PC-3 (cell line): ENCODE results near the gene FOSL1.

ENCODE experiments used
- CTCF ChIP-seq: fragments of 300-600 bp; sonication (generic); conservative IDR thresholded peaks from 2 replicates; pipeline ENCODE4 v1.5.1; 2017; ENCODE audit warnings: antibody characterized with exemption, low read depth, mild to moderate bottlenecking, low read length
- EZH2 ChIP-seq: fragments of 300-600 bp; sonication (generic); IDR thresholded peaks from one replicate; pipeline ENCODE4 v1.6.1; 2017; ENCODE audit warnings: antibody characterized with exemption, mild to moderate bottlenecking, low read length; ENCODE audit not compliant: unreplicated experiment
- EZH2phosphoT487 ChIP-seq: fragments of 300-600 bp; sonication (generic); IDR thresholded peaks from 2 replicates; pipeline ENCODE4 v1.6.1; 2018; ENCODE audit warnings: mild to moderate bottlenecking, antibody characterized with exemption, low read length, borderline replicate concordance

DNA sequence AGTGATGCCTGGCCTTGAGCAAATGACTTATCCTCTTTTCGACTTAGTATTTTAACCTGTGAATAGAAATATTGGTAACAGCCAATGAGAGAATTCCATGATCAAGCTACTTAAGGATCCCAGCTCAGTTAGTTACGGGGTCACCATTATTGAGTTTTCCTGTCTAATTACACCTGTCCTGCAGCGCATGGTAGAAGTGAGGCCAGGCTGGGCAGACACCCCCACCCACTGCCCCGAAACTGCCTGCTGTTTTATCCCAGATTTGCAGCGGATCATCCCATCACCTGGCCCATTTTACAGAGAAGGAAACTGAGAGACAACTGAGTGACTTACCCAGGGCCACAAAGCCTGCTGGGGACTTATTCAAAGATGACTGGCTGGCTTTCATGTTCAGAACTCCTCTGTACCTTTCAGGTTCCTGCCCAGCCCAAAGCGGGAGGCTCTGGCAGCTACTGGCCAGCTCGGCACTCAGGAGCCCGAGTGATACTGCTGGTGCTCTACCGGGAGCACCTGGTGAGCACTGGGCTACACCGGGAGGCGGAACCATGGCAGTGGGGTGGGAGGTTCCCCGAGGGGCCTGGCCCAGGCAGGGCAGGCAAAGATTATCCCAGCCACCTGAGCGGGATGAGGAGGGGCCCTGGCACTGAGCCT is 38.5 kb downstream of the FOSL1 start:
- no peak for TF ChIP-seq CTCF
- no peak for TF ChIP-seq EZH2
- TF ChIP-seq EZH2phosphoT487 = no peak
